ENCODE measurements around the gene MAP1LC3A. TPM values are rescaled to one million over a fixed set of nuclear protein-coding genes. Genes with fewer than 3 reads are reported as not detected.

MAP1LC3A gene
- total and polyA plus RNA-seq, 2 donors (not counting 3 experiments of a cell fraction or from before 2014, with no cell fraction given), result 32.1 to 39.8 TPM

- CTCF ChIA-PET, result interaction anchor here (2.2 to 5.8 kb wide), 2 partner anchors 212 to 333 kb away, joined by 25 to 107 read pairs; no protein-coding TSS in a partner anchor
- H3K9me1 ChIP-seq (replicated peaks; ENCODE audit: control insufficient read depth, extremely low read depth, insufficient read depth, low read length), result no peaks in the 10 kb centered on the region
- dilution Hi-C loops (cut with MboI; ENCODE audit: extremely low pct_ligation_motif_present, low sequenced_read_pairs), result no loop called here
- H3K9ac ChIP-seq (replicated peaks; ENCODE audit: extremely low read depth, insufficient read depth, low read length), result no peak overlapping the region
- no TSS peak for BruUV-seq (replicated peaks)
- H3K4me2 ChIP-seq (ENCODE audit: insufficient read depth, low read length), result no peak overlapping the region
- no peak overlapping the region for H3K4me3 ChIP-seq (replicated peaks in 1 of 3; ENCODE audit: insufficient read depth in 1 of 3, low read depth in 1 of 3, low read length in 3 of 3)
- H4K20me1 ChIP-seq (replicated peaks; ENCODE audit: control insufficient read depth, extremely low read depth, insufficient read depth, low read length), result no peaks in the 10 kb centered on the region
- H3K27me3 ChIP-seq (ENCODE audit: control insufficient read depth in 2 of 2, insufficient read depth in 2 of 2, low read length in 2 of 2), result no peaks in the 10 kb centered on the region
- DNase-seq (ENCODE audit: low read depth, low spot score), result no peak
- TF ChIP-seq POLR2A (IDR thresholded peaks at IDR 0.05; ENCODE audit: low read depth, low read length), result no peak
- no peak for TF ChIP-seq MAX (IDR thresholded peaks at IDR 0.05; ENCODE audit: insufficient read depth, insufficient read length)
- TF ChIP-seq MYC (IDR thresholded peaks at IDR 0.05; ENCODE audit: low read depth, low read length), result no peak
- no peak for TF ChIP-seq FOS (IDR thresholded peaks at IDR 0.05; ENCODE audit: borderline replicate concordance, insufficient read depth, low read length)
- TF ChIP-seq EZH2 (IDR thresholded peaks at IDR 0.05; ENCODE audit: borderline replicate concordance, low read depth, low read length, severe bottlenecking), result no peak
- TF ChIP-seq CTCF (IDR thresholded peaks at IDR 0.05; ENCODE audit: extremely low read depth in 1 of 2, insufficient read depth in 1 of 2, low read depth in 1 of 2, low read length in 2 of 2), result no peak
- TF ChIP-seq POLR2AphosphoS5 (IDR thresholded peaks at IDR 0.05; ENCODE audit: insufficient read depth, low read depth, low read length), result no peak
- TF ChIP-seq GATA2 (IDR thresholded peaks at IDR 0.05; ENCODE audit: insufficient read depth, insufficient read length, low read depth, low read length), result no peak
- H2AFZ ChIP-seq (ENCODE audit: low read depth, low read length), result no peak overlapping the region
- FAIRE-seq, result no peak
- peaks cover 54% of the 10 kb centered on the region for H3K79me2 ChIP-seq (ENCODE audit: control insufficient read depth, insufficient read depth, low read length)
- H3K27ac ChIP-seq (ENCODE audit: insufficient read depth, low read depth, low read length), result no peak overlapping the region
- H3K36me3 ChIP-seq (ENCODE audit: control insufficient read depth in 2 of 2, extremely low read depth in 1 of 2, insufficient read depth in 2 of 2, low read length in 2 of 2), result peaks cover 7 to 15% of the 10 kb centered on the region in 2 experiments
- no peaks in the 10 kb centered on the region for H3K9me3 ChIP-seq (replicated peaks; ENCODE audit: control insufficient read depth, insufficient read depth, low read length)
- intact Hi-C loops (cut with micrococcal nuclease), result no loop called here
- POLR2A ChIA-PET, result no interaction called here
- peaks cover 21% of the 10 kb centered on the region for H3K4me1 ChIP-seq (ENCODE audit: control insufficient read depth, extremely low read depth, insufficient read depth, low read length)
These were observed 34.1 kb upstream of the MAP1LC3A start for GRCh38 chr20:34524426-34524825.

Measured in endothelial cell of umbilical vein (primary cell).